ENCODE results near the gene REXO2.

DNA sequence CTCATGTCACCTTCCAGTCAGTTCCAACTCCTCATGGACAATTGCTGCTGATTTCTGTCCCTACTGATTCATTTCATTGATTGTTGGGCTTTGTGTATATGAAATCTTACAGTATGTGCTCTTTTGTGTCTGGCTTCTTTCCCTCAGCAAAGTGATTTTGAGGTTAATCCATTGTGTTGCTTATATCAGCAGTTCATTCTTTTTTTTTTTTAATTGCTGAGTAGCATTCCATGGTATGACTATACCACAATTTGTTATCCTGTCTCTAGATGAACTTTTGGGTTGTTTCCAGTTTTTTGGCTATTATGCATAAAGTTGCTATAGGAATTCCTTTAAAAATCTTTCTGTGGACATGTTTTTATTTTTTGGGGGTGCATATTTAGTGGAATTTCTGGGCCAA lies 60.5 kb downstream of the REXO2 start:
- TF ChIP-seq, protein P1, sequence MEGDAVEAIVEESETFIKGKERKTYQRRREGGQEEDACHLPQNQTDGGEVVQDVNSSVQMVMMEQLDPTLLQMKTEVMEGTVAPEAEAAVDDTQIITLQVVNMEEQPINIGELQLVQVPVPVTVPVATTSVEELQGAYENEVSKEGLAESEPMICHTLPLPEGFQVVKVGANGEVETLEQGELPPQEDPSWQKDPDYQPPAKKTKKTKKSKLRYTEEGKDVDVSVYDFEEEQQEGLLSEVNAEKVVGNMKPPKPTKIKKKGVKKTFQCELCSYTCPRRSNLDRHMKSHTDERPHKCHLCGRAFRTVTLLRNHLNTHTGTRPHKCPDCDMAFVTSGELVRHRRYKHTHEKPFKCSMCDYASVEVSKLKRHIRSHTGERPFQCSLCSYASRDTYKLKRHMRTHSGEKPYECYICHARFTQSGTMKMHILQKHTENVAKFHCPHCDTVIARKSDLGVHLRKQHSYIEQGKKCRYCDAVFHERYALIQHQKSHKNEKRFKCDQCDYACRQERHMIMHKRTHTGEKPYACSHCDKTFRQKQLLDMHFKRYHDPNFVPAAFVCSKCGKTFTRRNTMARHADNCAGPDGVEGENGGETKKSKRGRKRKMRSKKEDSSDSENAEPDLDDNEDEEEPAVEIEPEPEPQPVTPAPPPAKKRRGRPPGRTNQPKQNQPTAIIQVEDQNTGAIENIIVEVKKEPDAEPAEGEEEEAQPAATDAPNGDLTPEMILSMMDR (IDR thresholded peaks at IDR 0.05): no peak
- TF ChIP-seq EZH2 (IDR thresholded peaks at IDR 0.05; ENCODE audit: borderline replicate concordance, insufficient read depth, low read depth, low read length, poor library complexity, severe bottlenecking): no peak
